GM12873 (cell line): Measurements from ENCODE around the gene GALNT17.

Experiments used
- CTCF ChIP-seq: IDR thresholded peaks from 2 replicates; pipeline ENCODE4 v1.5.1; 2012; ENCODE audit warnings: low read depth, mild to moderate bottlenecking, moderate library complexity, low read length, control low read depth; ENCODE audit not compliant: insufficient read depth; ENCODE audit errors: missing control alignments

The GALNT17 gene

GRCh38 chr7:71339924-71340323 lies 208.0 kb downstream of the GALNT17 start:
- no peak for TF ChIP-seq CTCF

- TF ChIP-seq CTCF: no peak
Observed at GRCh38 chr7:71342202-71342601, 210.3 kb downstream of the GALNT17 start.

- no peak for TF ChIP-seq CTCF
Observed at GRCh38 chr7:71343039-71343438, 211.1 kb downstream of the GALNT17 start.

- no peak for TF ChIP-seq CTCF
Observed at GRCh38 chr7:71343892-71344291, 211.9 kb downstream of the GALNT17 start.

- no peak for TF ChIP-seq CTCF
Observed at GRCh38 chr7:71345117-71345884, 213.4 kb downstream of the GALNT17 start.

GRCh38 chr7:71348821-71349681 lies 217.1 kb downstream of the GALNT17 start:
- TF ChIP-seq CTCF: no peak
